Measurements from ENCODE around the gene SLC2A4RG. TPM values are rescaled to one million over a fixed set of nuclear protein-coding genes. Genes with fewer than 3 reads are reported as not detected.

Gene SLC2A4RG
- total and polyA plus RNA-seq, 12 donors = 7.9 to 210 (median 47.9) TPM

DNA sequence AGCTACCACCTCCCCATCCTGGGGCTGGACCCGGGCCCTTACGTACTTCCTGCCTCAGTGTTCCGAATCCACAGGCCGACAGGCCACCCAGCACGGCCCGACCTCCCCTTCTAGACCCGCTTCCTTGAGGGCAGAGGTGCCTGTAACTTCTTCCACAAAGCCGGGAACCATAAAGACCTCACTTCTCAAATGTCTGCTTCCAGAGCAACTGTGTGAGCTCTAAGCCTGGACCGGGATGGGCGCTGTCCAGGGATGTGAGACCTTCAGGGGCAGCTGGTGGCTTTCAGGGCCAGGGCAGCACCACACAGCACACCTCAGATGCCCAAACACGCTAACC is 9.3 kb downstream of the SLC2A4RG start:
- H3K27ac ChIP-seq = no peak overlapping the region
- no peaks in the 10 kb centered on the region for H3K9me3 ChIP-seq (replicated peaks in 1 of 3)
- TF ChIP-seq, protein P1, sequence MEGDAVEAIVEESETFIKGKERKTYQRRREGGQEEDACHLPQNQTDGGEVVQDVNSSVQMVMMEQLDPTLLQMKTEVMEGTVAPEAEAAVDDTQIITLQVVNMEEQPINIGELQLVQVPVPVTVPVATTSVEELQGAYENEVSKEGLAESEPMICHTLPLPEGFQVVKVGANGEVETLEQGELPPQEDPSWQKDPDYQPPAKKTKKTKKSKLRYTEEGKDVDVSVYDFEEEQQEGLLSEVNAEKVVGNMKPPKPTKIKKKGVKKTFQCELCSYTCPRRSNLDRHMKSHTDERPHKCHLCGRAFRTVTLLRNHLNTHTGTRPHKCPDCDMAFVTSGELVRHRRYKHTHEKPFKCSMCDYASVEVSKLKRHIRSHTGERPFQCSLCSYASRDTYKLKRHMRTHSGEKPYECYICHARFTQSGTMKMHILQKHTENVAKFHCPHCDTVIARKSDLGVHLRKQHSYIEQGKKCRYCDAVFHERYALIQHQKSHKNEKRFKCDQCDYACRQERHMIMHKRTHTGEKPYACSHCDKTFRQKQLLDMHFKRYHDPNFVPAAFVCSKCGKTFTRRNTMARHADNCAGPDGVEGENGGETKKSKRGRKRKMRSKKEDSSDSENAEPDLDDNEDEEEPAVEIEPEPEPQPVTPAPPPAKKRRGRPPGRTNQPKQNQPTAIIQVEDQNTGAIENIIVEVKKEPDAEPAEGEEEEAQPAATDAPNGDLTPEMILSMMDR (IDR thresholded peaks at IDR 0.05) = no peak
- no peak for TF ChIP-seq POLR2A (IDR thresholded peaks at IDR 0.05)
- H3K27me3 ChIP-seq = no peaks in the 10 kb centered on the region
- H3K4me3 ChIP-seq = no peak overlapping the region
- intact Hi-C loops (cut with DNase I) = no loop called here
- H3K4me1 ChIP-seq (replicated peaks in 1 of 2) = peaks cover 0 to 7% of the 10 kb centered on the region in 2 donors
- 83 to 90% (median 87%) methylated on average over 3 to 11 of the region's 11 CpGs for WGBS, 4 donors
- DNase-seq = no peak
- H3K36me3 ChIP-seq (replicated peaks in 1 of 2) = peaks cover 0 to 6% of the 10 kb centered on the region in 2 donors

DNA sequence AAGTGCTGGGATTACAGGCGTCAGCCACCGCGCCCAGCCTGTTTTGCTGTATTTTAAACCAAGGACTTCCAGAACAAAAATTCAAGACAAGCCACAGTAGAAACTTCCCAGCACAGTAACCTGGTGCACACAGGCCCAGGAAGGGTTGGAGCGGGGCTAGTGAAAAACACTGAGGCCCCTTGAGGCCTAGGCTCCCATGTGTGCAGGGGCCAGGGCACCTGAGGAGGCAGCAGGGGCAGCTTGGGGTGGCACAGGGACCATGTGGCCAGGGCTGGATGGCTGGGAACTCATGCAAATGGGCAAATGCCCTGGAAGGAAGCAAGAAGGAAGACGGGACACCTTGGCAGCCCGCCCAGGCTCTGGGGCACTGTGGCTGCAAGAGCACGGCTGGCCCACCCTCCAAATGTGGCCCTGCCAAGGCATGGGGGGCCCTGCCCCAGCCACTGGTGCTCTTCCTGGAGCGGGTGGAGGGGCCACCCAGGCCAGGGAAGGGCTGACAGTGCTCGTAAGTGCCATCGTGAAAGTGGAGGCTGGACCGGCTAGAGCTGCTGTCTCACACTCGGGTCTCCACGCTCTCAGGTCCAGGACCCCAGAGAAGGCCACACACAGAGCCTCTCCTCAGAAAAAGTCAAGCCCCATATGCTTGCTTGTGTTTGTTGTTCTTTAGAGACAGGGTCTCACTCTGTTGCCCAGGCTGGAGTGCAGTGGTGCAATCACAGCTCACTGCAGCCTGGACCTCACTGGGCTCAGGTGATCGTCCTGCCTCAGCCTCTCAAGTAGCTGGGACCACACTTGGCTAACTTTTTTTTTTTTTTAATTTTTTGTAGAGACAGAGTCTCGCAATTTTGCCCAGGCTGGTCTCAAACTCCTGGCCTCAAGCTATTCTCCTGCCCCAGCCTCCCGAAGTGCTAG is 10.3 kb downstream of the SLC2A4RG start:
- Histone ChIP-seq H3K27ac (no peak overlapping the region), H3K4me3 (no peak overlapping the region), H3K4me1 (replicated peaks in 1 of 2) (peaks cover 0 to 7% of the 10 kb centered on the region in 2 donors), H3K9me3 (replicated peaks in 1 of 3) (no peaks in the 10 kb centered on the region), H3K36me3 (replicated peaks in 1 of 2) (peaks cover 0 to 6% of the 10 kb centered on the region in 2 donors), H3K27me3 (no peaks in the 10 kb centered on the region)
- 90 to 95% (median 92%) methylated on average over 12 to 16 of the region's 16 CpGs for WGBS, 4 donors
- intact Hi-C loops (cut with DNase I) = no loop called here
- no peak for TF ChIP-seq POLR2A (IDR thresholded peaks at IDR 0.05)
- TF ChIP-seq, protein P1 (IDR thresholded peaks at IDR 0.05) = no peak
- peak in 1 of 7 donors; percentile 32 for DNase-seq

- H3K9me3 ChIP-seq (replicated peaks in 1 of 3) = no peaks in the 10 kb centered on the region
- H3K4me1 ChIP-seq (replicated peaks in 1 of 2) = peaks cover 0 to 7% of the 10 kb centered on the region in 2 donors
- H3K27ac ChIP-seq = no peak overlapping the region
- no peak for DNase-seq
- no peaks in the 10 kb centered on the region for H3K27me3 ChIP-seq
- H3K36me3 ChIP-seq (replicated peaks in 1 of 2) = peaks cover 0 to 1% of the 10 kb centered on the region in 2 donors
- H3K4me3 ChIP-seq = no peak overlapping the region
- TF ChIP-seq, protein P1 (IDR thresholded peaks at IDR 0.05) = no peak
- TF ChIP-seq POLR2A (IDR thresholded peaks at IDR 0.05) = no peak
- 74 to 81% (median 76%) methylated on average over 20 to 26 of the region's 26 CpGs for WGBS, 4 donors
- intact Hi-C loops (cut with DNase I) = no loop called here
Observed at GRCh38 chr20:63750807-63751470, 11.4 kb downstream of the SLC2A4RG start.

DNA sequence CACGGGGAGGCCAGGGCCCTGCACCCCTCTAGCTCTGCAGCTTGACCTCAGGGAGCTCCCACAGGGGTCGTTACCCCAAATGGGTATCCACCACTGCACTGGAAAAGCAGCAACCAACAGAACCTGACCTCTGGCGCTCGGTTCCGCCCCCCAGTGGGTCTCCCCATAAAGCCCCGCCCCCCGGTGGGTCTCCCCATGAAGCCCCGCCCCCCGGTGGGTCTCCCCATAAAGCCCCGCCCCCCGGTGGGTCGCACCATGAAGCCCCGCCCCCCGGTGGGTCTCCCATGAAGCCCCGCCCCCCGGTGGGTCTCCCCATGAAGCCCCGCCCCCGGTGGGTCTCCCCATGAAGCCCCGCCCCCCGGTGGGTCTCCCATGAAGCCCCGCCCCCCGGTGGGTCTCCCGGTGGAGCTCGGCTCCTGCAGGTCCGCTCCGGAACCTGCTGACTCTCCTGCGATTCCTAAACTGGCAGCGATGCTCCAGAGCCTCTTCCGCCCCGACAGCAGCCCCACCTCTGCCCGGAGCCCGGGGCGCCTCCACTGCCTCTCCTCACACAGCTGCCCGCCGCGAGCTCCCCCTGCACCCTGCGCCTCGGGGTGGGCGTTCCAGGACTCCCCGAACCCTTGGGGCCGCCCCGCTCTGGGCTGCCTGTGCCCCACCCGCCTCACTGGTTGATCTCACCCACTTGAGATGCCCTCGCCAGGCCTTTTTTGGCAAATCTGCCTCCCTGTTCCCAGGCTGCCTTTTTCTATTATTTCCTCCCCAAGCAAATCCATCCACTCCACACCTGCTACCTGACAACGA is 12.1 kb downstream of the SLC2A4RG start:
- Histone ChIP-seq H3K36me3 (replicated peaks in 1 of 2) (no peaks in the 10 kb centered on the region), H3K27ac (no peak overlapping the region), H3K4me3 (no peak overlapping the region), H3K27me3 (no peaks in the 10 kb centered on the region), H3K4me1 (replicated peaks in 1 of 2) (peaks cover 0 to 7% of the 10 kb centered on the region in 2 donors), H3K9me3 (replicated peaks in 1 of 3) (no peaks in the 10 kb centered on the region)
- no peak for TF ChIP-seq POLR2A (IDR thresholded peaks at IDR 0.05)
- TF ChIP-seq, protein P1 (IDR thresholded peaks at IDR 0.05) = no peak
- intact Hi-C loops (cut with DNase I) = no loop called here
- 74 to 92% (median 88%) methylated on average over 17 to 39 of the region's 45 CpGs for WGBS, 4 donors
- no peak for DNase-seq

Measured in adrenal gland (tissue), 12 donors.